GM19240 (cell line): ENCODE data around the gene SHISA2.

Experiments used
- DNase-seq: peaks from one replicate; pipeline ENCODE4 v3.0.0; 2011; ENCODE audit warnings: low spot score; ENCODE audit not compliant: insufficient read length

The SHISA2 gene

GRCh38 chr13:26050568-26051230, 1.1 kb downstream of the SHISA2 start:
- no peak for DNase-seq

- no peak for DNase-seq
Measured at GRCh38 chr13:26048741-26049140, 3.1 kb downstream of the SHISA2 start.

- no peak for DNase-seq
Measured at GRCh38 chr13:26047040-26047439, 4.8 kb downstream of the SHISA2 start.

- DNase-seq = no peak
Measured at GRCh38 chr13:26046639-26047038, 5.2 kb downstream of the SHISA2 start.

GRCh38 chr13:26045142-26045541, 6.7 kb downstream of the SHISA2 start:
- DNase-seq = no peak

- DNase-seq = no peak
Measured at GRCh38 chr13:26042785-26043184, 9.0 kb downstream of the SHISA2 start.

GRCh38 chr13:26041444-26041843, 10.4 kb downstream of the SHISA2 start:
- no peak for DNase-seq

- no peak for DNase-seq
Measured at GRCh38 chr13:26038931-26039475, 12.8 kb downstream of the SHISA2 start.

- DNase-seq = no peak
Measured at GRCh38 chr13:26037302-26037701, 14.5 kb downstream of the SHISA2 start.

GRCh38 chr13:26036383-26036782, 15.4 kb downstream of the SHISA2 start:
- no peak for DNase-seq

GRCh38 chr13:26034018-26034417, 17.8 kb downstream of the SHISA2 start:
- no peak for DNase-seq

GRCh38 chr13:26030331-26030730, 21.5 kb downstream of the SHISA2 start:
- DNase-seq = no peak

GRCh38 chr13:26029581-26030136, 22.2 kb downstream of the SHISA2 start:
- no peak for DNase-seq

- DNase-seq = no peak
Measured at GRCh38 chr13:26026211-26026610, 25.6 kb downstream of the SHISA2 start.

- no peak for DNase-seq
Measured at GRCh38 chr13:26025771-26026170, 26.0 kb downstream of the SHISA2 start.

- DNase-seq = no peak
Measured at GRCh38 chr13:26025196-26025595, 26.6 kb downstream of the SHISA2 start.

- no peak for DNase-seq
Measured at GRCh38 chr13:26024558-26024957, 27.3 kb downstream of the SHISA2 start.

GRCh38 chr13:26022538-26023292, 29.1 kb downstream of the SHISA2 start:
- DNase-seq = no peak

- no peak for DNase-seq
Measured at GRCh38 chr13:26021956-26022355, 29.9 kb downstream of the SHISA2 start.

GRCh38 chr13:26021516-26021915, 30.3 kb downstream of the SHISA2 start:
- no peak for DNase-seq

- no peak for DNase-seq
Measured at GRCh38 chr13:26020891-26021290, 30.9 kb downstream of the SHISA2 start.
